Tongue (tissue), 2 donors: ENCODE measurements around the gene TSPOAP1. TPM values are rescaled to one million over a fixed set of nuclear protein-coding genes. Genes with fewer than 3 reads are reported as not detected.

ENCODE experiments used
- DNase-seq: peaks from one replicate; pipeline ENCODE4 v3.0.0-alpha.2; 2015
- total RNA-seq: library from RNA; depleted of rRNA; stranded (reverse); fragments of >200 nt; gene quantifications from one replicate; pipeline ENCODE4 v1.2.3, GENCODE V29; 2014

TSPOAP1 gene
- total RNA-seq, 1 donor from 2014 or later: 5.6 TPM

DNA sequence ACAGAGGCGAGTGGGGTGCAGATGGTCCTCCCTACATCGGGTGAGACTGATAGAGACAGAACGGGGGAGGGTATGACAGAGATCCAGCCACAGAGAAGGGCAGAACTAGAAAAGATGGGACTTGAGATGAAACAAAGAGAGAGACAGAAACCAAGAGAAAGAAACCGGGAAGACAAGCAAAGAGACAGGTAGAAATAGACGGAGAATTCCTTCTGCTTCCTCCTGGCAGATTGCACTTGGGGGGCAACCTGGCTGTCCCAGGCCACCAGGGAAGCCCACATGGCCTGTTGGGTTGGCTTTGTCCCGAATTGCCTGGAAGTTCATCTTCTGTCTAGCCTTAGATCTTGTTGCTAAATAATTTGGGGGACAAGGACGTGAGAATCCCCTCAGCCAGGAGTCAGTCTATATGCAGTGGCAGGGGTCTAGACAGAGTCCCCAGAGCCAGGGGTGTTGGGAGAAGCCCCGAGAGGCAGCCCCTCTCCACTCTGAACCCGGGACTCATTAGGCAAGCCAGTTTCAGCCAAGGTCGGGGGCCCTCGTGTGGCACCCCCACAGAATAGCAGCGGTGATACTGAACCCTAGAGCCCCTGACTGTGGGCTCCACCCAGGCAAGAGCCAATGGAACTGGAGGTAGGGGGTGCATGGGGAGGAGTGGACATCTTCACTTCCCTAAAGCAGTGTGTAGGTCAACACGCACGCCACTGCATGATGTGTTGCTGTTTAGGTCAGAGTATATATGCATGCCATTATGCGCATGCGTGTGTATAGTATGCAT lies 627 bp upstream of the TSPOAP1 start:
- peak; percentile 27 for DNase-seq

DNA sequence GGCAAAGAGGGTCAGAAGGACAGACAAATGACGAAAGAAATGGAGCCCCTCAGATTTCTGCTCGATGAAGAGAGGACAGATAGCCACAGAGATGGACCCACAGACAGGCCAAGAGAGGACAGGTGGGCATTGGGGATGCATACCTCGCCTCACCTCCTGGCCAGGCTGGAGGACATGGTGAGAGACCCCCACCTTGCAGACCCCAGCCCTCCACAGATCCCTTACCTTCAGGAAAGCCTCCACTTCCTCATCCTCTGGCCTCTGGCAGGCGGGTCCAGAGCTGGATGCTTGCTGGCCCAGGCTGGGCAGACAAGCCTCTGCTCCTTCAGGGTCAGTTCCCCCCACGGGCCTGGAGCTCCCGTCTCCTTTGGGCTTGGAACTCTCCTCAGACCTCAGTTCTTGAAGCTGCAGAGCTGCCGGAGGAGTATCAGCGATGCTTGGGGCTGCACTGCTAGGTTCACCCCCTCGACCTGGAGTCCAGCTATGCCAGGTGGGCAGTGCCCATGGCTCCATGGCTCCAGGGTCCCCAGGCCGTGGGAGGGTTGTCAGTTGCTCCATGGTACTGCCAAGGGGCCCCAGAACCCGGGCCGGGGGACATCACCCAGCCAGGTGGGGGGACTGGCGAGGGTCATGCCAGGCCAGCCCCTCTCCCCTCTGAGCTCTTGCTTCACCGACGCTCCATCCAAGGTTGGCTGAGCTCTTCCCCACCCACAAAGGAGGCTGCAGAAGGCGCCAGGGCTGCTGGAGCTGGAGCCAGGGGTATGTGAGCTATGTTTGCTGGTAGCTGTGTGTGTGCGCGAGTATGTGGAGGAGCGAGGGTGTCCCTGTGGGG lies 1.0 kb downstream of the TSPOAP1 start:
- no peak for DNase-seq

DNA sequence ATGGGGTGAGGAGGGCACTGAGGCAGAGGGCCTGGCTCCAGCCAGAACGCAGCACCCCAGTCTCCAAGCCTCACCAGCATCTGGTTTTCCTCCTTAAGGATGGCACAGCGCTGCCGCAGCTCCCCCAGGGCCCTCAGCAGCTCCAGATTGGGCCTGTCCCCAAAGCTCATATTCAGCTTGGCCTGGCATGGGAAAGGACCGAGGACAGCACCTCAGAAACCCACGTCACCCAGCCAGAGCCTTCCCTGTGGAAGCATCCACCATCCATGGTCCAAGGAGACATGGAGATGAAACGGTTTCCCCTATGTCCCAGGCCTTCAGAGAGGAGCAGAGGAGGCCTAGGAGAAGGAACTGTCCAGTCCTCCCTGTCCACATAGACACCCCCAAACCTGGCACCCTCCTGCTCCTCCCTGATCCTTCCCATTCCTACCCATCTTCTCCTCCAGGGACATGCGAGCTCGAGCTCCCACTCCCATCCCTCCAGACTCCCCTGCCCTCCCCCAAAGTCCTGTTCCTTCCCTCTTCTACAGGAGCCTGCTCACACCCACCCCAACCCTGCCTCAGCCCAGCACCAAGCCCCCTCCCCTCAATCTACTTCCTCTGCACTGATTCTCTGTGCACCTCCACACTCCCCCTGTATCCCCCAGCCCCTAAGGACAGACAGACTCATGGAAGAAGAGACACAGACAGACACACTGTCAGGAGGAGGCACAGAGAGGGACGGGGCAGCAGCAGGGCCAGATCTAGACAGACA lies 1.8 kb downstream of the TSPOAP1 start:
- DNase-seq: no peak

DNA sequence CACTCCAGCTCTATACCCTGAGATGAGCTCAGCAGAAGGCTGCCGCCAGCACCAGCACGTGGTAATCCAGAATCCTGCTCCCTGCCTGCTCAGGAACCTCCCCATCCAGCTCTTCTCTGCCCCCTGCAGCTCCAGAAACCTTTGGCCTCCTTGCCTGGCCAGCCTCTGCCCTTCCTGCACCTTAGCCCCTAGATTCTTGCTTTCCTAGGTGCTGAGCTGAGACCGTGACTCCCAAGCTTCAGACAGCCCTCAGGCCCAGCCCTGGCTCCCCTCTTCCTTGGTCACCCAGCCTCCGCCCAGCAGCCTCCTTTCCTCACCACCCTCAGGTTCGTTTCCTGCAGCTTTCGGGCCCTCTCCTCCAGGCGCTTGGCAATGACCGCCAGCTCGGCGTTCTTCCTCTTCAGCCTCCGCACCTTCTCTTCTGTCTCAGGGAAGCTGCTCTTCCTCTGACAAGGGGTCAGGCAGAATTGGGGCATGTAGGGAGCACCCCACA lies 2.6 kb downstream of the TSPOAP1 start:
- DNase-seq: no peak

DNA sequence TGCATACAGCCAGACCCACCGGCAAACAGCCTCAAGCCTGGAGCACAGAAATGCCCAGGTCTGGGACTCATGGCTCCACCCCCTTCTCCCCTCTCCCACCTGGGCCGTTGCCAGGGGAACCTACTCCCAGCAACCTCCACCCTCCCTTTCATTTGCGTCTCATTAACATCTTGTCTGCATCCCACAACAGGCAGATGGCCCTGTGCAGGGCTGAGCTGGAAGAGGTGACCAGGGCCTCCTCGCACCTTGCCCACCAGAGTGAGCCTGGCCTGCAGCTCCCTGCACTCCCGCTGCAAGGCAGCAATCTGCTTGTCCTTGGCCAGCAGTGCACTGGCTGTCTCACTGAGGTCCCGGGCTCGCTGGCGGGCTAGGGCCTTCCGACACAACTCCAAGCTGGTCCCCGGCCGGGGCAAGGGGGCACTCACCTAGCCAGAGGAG lies 3.3 kb downstream of the TSPOAP1 start:
- DNase-seq: peak; percentile 19

DNA sequence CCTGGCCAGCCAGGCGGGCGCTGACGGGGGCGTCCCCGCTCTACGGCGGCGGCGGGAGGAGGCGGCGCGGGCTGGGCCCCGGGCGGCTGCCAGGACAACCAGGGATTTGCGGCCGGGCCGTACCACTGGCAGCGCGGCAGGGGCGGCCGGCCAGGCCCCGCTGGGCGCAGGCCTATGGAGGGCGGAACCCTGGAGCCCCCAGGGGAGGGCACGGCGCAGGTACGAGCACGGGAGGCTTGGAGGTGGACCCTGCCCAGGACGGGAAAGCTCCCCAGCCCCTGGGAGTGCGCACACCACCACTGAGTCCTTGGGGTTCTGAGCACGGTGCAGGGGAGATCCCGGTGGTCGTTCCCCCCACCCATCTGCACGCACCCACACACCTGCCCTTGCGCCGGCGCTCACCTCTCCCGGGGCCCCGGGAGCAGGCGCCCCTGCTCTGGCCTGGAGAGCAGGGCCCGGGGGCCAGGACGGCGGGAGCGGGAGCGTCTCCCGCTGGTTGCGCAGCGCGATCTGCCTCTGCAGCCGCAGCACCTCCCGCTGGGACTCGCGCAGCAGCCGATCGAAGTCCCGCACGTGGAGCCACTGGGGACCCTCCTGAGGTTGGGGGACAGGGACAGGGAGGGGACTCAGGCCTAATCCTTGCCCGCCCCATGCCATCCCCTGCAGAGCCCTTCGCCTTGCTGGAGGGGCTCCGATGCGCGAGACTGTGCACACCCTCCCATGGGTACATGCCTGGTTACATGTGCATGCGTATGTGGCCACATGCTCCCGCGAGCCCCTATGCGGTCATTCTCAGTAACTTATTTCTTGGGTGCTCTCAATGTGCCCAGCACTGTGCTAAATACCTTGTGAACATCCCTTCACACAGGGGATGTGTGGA lies 3.9 kb downstream of the TSPOAP1 start:
- peak; percentile 68 for DNase-seq

DNA sequence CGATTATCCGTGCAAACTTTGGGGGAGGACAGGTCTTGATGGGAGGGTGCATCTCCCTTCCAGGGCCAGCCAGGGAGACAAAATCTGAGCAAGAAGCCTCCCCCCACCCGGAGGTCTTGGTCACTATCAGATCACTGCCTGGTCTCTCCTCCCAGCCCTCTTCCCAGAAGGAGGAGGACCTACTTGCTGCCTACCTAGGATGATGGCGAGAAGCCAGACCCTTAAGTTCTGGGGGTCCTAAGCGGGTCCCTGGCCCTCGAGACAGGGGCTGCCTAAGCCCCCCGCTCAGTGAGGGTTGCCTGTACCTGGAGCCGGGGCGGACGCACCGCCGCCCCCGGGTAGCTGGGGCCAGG lies 4.6 kb downstream of the TSPOAP1 start:
- no peak for DNase-seq

DNA sequence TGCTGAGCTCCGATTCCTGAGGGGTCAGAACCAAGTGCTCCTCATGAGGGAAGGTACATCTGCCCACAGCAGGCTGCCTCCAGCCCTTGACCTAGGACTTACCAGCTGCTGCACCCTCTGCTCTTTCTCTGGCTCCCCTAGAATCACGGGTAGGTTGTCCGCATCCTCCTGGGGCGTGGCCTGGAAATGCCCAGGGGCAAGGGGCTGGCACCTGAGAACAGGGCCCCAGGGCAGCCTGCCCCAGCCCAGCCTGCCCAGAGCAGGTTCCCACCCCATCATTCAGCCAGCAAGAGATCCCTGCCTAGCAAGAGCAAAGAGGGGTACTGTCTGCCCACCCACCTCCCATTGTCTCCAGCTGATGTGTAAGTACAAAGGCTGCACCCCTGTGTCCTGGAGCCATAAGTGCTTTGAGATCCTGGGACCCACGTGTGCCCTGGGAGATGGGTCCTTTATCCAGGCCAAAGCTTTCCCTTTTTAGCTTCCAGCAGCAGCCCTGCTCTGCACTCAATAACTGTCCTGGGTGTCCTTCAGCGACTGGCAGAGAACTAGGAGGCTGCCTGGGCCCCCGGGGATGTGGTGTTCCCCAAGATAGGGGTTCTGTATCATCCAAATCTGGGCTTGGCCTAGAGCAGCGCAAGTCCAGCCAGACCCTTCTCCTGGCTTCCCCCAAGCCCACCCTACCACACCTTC lies 5.1 kb downstream of the TSPOAP1 start:
- DNase-seq: no peak

DNA sequence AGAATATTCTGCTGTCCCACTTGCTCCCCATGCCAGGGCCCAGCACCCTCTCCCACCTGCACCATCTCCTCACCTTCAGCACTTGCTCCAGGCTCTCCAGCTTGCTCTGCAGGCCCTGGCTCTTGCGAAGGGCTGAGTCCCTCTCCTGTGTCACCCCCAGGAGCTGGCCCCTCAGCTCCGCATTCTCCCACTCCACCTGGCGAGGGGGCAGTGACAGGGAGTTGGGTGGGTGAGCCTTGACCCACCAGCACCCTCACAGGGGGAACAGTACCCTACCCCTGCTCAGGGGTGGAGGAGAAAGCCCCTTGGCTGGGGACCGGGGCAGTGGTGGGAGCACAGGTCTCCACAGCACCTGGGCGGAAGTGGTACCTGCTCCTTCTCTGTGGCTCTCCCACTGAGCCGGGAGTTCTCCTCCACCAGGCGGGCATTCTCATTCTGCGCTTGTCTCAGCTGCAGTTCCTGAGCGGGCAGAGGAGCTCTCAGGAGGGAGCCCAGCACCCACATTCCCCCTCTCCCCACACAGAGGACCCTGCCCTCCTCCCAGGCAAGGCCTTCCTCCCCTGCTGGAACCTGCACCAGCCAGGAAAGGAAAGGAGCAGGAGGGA lies 5.9 kb downstream of the TSPOAP1 start:
- DNase-seq: no peak

DNA sequence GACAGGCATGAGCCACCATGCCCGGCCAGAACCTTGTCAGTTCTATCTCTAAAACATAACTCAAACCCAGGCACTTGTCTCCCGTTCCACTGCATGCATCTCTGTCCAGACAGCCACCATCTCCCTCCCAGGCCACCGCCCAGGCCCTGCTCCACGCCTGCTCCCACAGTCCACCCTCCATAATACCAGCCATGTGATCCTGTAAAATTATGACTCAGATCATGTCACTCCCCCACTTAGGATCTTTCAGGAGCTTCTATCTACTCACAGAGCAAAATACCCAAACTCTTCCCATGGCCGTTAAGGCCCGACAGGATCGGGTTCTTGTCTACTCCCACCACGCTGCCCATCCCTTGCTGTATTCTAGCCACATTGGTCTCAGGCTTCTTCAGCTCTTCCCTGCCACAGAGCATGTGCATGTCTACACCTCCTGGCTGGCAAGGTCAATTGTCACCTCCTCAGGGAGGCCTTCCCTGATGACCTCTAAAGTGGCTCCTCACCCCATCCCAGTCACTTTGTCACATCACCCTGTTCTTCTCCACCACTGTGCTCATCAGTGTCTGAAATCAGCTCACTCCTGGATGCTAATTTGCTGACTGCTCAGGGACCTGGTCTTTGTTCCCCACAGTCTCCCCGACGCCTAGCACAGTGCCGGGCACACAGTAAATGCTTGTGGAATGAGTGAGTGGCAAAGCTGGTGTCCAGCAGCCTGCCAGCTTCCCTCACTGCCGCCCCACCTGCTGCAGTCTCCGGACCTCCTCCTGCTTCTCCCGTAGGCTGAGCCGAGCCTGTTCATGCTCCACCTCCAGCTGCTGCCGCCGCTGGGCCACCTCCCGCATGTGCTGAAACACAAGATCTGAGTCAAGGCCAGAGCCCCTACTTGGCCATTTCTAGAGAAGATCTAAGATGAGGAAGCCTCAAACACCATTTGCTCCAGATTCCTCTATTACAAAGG lies 6.7 kb downstream of the TSPOAP1 start:
- no peak for DNase-seq

DNA sequence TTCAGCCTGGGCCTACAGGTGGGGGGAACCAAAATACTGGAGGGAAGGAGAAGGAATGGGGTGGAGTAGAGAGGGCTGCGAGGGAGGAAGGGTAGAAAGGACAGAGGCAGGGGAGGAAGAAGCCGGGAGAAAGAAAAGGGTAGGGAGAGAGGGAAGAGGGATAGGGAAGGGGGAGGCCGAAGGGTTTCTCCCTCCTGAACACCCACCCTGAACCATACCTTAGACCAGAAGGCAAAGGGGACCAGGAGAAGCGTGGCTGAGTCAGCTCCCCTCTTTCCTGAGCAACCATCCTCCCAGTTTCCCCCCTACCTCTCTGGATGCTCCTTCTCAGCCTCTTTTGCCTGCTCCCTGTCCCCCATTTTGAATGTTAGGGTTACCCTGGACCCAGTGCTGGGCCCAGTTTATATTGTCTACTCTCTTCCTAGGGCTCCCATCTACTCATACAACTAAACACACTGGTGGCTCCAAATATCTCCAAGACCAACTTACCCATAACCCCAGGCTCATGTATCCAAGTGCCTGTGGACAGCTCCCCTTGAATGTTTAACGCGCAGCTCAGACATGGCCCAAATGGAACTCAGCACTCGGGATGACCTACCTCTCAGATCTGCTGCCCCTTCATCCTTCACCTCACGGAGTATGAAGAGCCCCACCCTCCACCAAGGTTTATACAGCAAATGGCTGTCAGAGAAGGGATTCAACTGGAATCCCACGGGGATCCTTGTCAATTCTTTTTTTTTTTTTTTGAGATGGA lies 7.8 kb downstream of the TSPOAP1 start:
- DNase-seq: no peak

DNA sequence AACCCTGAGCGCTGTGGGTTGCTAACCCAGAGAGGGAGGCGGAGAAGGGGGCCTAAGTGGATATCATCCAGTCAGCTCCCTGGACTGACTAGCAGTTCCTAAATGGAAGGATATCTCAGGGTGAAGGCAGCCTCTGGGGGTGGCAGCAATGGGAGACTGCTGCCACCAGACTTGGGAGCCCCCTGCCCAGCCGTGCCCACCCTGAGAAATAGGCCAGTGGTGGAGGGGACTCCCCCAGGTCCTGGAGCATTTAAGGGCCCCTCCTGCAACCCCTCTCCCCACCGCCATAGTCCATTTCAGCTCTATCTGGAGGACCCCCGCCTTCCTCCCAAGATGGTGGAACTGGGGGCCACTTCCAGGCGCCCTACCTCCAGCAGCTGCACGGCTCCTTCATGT lies 8.4 kb downstream of the TSPOAP1 start:
- DNase-seq: no peak

DNA sequence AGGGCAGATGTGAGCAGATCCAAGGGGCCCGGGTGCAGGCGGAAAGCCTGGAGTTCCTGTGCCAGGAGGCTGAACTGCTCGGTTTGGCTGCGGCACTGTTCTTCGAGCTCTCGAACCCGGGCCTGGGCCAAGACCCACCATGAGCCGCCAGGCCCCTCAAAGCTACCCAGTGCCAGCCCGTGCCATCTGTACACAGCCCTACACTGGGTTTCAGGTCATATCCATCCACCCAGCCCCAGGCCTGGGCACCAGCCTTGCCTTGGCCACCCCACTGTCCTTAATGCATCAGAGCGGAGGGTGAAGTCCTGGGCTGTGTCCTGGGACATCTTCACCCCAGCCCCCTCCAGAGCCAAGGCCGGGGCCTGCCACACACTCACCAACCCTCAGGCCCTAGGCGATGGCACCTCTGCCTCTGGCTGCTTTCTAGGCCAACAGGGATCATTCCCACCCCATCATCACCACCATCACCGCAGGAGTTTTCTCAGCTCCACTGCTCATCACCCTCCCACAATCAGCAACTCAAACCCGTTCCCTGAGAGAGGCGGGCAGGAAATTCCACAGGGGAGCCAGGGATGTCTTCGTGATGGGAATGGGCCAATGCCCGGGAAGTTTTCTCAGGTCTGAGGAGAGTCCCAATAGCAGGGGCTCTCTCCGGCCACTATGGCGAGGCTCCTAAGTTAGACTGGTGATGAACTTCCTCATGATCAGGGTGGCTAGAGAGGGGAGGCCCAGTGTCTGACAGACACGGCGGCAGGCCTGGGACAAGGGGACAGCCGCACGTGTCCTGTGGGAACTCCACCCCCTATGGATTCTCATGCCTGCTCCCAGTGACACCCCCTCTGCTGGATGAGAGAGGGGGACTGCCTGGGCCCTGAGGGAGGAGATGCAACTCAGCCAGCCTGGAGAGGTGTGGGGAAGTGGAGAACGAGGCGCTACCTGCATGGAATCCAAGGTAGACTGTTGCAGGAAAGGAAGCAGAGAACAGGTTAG lies 9.1 kb downstream of the TSPOAP1 start:
- no peak for DNase-seq

DNA sequence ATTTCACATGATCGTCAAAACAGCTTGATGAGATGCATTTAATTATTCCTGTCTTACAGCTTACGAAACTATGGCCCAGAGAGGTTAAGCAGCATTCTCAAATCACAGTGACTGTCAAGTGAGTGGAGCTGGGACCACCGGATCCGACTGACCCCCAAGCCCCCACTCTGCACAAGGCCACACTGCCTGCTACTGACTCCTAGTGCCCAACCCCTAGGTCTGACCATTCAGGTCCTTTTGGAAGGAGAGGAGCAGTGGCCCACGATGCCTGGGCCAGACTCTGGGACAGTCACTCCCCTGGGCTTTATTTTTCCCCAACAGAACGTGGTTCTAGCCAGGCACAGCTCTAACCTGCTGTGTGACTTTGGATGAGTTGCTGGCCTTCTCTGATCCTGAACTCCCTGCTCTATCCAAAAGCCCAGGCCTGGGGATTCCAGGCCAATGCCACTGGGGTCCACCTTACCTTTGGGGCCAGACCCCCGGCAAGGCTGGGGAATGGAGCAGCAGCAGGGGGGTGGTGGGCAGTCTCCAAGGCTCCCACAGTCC lies 9.9 kb downstream of the TSPOAP1 start:
- DNase-seq: no peak

DNA sequence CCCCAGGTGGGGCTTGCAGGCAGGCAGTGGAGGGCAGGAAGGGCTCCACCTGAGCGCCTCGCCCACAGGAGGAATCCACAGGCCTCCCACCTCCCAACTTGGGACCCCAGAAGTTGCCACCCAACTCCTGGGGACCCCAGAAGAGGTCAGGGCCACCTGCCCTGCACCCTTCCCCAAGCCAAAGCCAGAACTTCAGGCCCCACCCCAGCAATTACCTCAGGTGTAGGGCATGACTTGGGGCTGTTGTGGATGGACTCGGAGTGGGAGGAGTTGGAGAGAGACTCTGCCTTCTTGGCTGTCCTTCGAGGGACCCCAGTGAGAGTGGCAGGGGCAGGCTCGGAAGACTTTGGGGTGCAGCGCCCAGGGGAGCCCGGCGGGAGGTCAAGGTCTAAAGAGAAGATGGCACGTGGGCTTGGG lies 10.5 kb downstream of the TSPOAP1 start:
- DNase-seq: no peak

DNA sequence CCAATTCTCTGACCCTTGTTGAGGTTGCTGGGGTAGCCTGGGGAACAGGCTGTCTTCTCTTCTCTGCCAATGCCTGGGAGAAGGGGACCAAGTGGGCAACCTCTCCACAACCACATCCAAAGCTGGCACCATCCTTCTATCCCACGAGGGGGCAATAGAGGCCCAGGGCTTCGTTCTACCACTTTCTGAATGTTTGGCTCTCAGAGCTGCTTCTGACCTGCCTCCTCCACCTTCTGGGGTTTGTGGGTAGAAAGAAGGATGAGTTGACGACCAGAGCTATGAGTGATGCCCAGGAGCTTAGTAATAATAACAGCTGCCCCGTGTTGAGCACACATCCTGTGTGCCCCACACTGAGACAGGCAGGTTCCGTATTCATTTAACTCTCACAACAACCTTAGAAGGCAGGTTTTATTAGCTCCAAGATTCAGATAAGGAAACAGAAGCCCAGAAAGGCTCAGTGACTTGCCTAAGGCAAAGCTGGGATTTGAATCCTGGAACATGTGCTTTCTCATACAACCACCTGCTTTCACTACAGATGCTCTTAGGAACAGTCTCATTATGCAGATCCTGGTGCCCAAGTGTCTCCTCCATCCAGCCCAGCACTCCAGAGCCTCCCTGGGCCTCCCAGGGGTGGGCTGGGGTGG lies 11.1 kb downstream of the TSPOAP1 start:
- DNase-seq: peak; percentile 41
